GM19035 (cell line): Measurements from ENCODE around the gene KLHL29.

Source experiments
- ATAC-seq: cut with Tn5 transposase; IDR thresholded peaks from one replicate; pipeline ENCODE4 v1.9.1; 2021; ENCODE audit not compliant: unreplicated experiment

Gene KLHL29

GRCh38 chr2:23544589-23545295, 159.8 kb downstream of the KLHL29 start:
- ATAC-seq = no peak

GRCh38 chr2:23545396-23545795, 160.4 kb downstream of the KLHL29 start:
- ATAC-seq = no peak

GRCh38 chr2:23545811-23546210, 160.8 kb downstream of the KLHL29 start:
- ATAC-seq = no peak

GRCh38 chr2:23546913-23547312, 161.9 kb downstream of the KLHL29 start:
- ATAC-seq = no peak

- no peak for ATAC-seq
Observed at GRCh38 chr2:23547725-23548124, 162.7 kb downstream of the KLHL29 start.

- ATAC-seq = no peak
Observed at GRCh38 chr2:23548143-23548769, 163.3 kb downstream of the KLHL29 start.

- no peak for ATAC-seq
Observed at GRCh38 chr2:23549051-23549450, 164.1 kb downstream of the KLHL29 start.

- ATAC-seq = no peak
Observed at GRCh38 chr2:23549821-23550530, 165.0 kb downstream of the KLHL29 start.

- no peak for ATAC-seq
Observed at GRCh38 chr2:23550553-23550952, 165.6 kb downstream of the KLHL29 start.

- no peak for ATAC-seq
Observed at GRCh38 chr2:23551875-23552274, 166.9 kb downstream of the KLHL29 start.

GRCh38 chr2:23553561-23553960, 168.6 kb downstream of the KLHL29 start:
- ATAC-seq = no peak

- ATAC-seq = no peak
Observed at GRCh38 chr2:23554054-23554697, 169.2 kb downstream of the KLHL29 start.

- no peak for ATAC-seq
Observed at GRCh38 chr2:23555944-23556343, 171.0 kb downstream of the KLHL29 start.

GRCh38 chr2:23556929-23557328, 171.9 kb downstream of the KLHL29 start:
- no peak for ATAC-seq

- no peak for ATAC-seq
Observed at GRCh38 chr2:23557455-23557854, 172.5 kb downstream of the KLHL29 start.

GRCh38 chr2:23559561-23560239, 174.7 kb downstream of the KLHL29 start:
- no peak for ATAC-seq

- ATAC-seq = no peak
Observed at GRCh38 chr2:23561088-23561487, 176.1 kb downstream of the KLHL29 start.

GRCh38 chr2:23561544-23561943, 176.6 kb downstream of the KLHL29 start:
- ATAC-seq = no peak

GRCh38 chr2:23562143-23562542, 177.2 kb downstream of the KLHL29 start:
- no peak for ATAC-seq

- ATAC-seq = no peak
Observed at GRCh38 chr2:23563151-23563550, 178.2 kb downstream of the KLHL29 start.
